ENCODE data around the gene TOR1AIP2. TPM values are rescaled to one million over a fixed set of nuclear protein-coding genes. Genes with fewer than 3 reads are reported as not detected.

TOR1AIP2 gene
- total and polyA plus RNA-seq, 10 of the 15 experiments (the other 5 are each of a cell fraction or from before 2014, with no cell fraction given) = 5.3 to 38.9 (median 15.4) TPM

DNA sequence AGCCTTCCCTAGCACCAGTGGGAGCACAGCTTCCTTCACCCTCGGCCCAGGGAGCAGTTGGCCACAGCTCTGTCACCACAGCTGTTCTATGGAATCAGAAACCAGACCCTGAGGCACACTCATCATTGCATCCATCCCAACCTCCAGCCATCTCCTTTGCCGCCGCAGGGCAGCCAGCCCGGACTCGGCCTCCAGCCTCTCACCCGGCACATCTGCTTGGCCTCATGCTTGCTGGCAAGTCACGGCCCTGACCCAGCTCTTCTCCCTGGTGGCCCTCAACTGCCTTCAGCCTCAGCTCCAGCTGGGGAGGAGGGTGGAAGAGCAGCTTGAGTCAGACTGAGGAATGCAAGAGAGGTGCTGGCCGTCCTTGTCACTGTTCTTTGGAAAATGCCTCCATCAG lies 59.8 kb downstream of the TOR1AIP2 start:
- ATAC-seq (no peak), FAIRE-seq (no peak), DNase-seq (ENCODE audit: low read depth, low spot score) (no peak)
- Histone ChIP-seq H3K79me2 (ENCODE audit: control insufficient read depth, insufficient read depth, low read length) (no peaks in the 10 kb centered on the region), H3K4me1 (ENCODE audit: control insufficient read depth, insufficient read depth, low read length) (peaks cover 10% of the 10 kb centered on the region), H3K9ac (ENCODE audit: control insufficient read depth, insufficient read depth, low read length) (no peak overlapping the region), H3K4me2 (ENCODE audit: control insufficient read depth, insufficient read depth) (no peak overlapping the region), H4K20me1 (ENCODE audit: control insufficient read depth, insufficient read depth) (no peaks in the 10 kb centered on the region), H3K36me3 (ENCODE audit: control insufficient read depth in 2 of 2, insufficient read depth in 2 of 2, low read length in 1 of 2) (no peaks in the 10 kb centered on the region), H3K27me3 (replicated peaks in 1 of 2; ENCODE audit: control insufficient read depth in 2 of 2, insufficient read depth in 2 of 2, low read length in 1 of 2) (peaks cover 2 to 8% of the 10 kb centered on the region in 2 experiments), H3K4me3 (no peak overlapping the region), H2AFZ (ENCODE audit: control insufficient read depth, low read depth, low read length) (no peak overlapping the region), H3K9me3 (replicated peaks; ENCODE audit: control insufficient read depth, insufficient read depth, low read length) (no peaks in the 10 kb centered on the region), H3K27ac (ENCODE audit: control insufficient read depth, insufficient read depth) (no peak overlapping the region)
- ChIA-PET CTCF (interaction anchor here (1.5 to 19.2 kb wide), 3 partner anchors 8 to 362 kb away, joined by 4 to 938 read pairs (median 84); no protein-coding TSS in a partner anchor), SMC1A (ENCODE audit: uncharacterized antibody, unreplicated experiment) (interaction anchor here (1.0 to 2.9 kb wide), 2 partner anchors 7 to 112 kb away, joined by 4 to 16 read pairs; no protein-coding TSS in a partner anchor), POLR2A (no interaction called here), RAD21 (ENCODE audit: unreplicated experiment) (interaction anchor here (1.3 to 2.5 kb wide), 2 partner anchors 8 to 111 kb away, joined by 4 to 8 read pairs; no protein-coding TSS in a partner anchor)
- no peak for TF ChIP-seq ASH2L (IDR thresholded peaks at IDR 0.05; ENCODE audit: borderline replicate concordance, low read depth)
- TF ChIP-seq RAD51 (IDR thresholded peaks at IDR 0.05) = no peak
- no peak for TF ChIP-seq BMI1 (IDR thresholded peaks at IDR 0.05; ENCODE audit: borderline replicate concordance)
- TF ChIP-seq ATF7 (IDR thresholded peaks at IDR 0.05; ENCODE audit: low read depth) = no peak
- TF ChIP-seq, protein P1, sequence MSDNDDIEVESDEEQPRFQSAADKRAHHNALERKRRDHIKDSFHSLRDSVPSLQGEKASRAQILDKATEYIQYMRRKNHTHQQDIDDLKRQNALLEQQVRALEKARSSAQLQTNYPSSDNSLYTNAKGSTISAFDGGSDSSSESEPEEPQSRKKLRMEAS (IDR thresholded peaks at IDR 0.05; ENCODE audit: low read depth, low read length) = no peak
- TF ChIP-seq TCF7 (IDR thresholded peaks at IDR 0.05; ENCODE audit: borderline replicate concordance) = no peak
- no peak for TF ChIP-seq CBX5 (IDR thresholded peaks at IDR 0.05; ENCODE audit: low read depth)
- TF ChIP-seq NBN (IDR thresholded peaks at IDR 0.05) = no peak
- TF ChIP-seq IKZF1 (conservative IDR thresholded peaks at IDR 0.05) = no peak
- TF ChIP-seq, protein P2, sequence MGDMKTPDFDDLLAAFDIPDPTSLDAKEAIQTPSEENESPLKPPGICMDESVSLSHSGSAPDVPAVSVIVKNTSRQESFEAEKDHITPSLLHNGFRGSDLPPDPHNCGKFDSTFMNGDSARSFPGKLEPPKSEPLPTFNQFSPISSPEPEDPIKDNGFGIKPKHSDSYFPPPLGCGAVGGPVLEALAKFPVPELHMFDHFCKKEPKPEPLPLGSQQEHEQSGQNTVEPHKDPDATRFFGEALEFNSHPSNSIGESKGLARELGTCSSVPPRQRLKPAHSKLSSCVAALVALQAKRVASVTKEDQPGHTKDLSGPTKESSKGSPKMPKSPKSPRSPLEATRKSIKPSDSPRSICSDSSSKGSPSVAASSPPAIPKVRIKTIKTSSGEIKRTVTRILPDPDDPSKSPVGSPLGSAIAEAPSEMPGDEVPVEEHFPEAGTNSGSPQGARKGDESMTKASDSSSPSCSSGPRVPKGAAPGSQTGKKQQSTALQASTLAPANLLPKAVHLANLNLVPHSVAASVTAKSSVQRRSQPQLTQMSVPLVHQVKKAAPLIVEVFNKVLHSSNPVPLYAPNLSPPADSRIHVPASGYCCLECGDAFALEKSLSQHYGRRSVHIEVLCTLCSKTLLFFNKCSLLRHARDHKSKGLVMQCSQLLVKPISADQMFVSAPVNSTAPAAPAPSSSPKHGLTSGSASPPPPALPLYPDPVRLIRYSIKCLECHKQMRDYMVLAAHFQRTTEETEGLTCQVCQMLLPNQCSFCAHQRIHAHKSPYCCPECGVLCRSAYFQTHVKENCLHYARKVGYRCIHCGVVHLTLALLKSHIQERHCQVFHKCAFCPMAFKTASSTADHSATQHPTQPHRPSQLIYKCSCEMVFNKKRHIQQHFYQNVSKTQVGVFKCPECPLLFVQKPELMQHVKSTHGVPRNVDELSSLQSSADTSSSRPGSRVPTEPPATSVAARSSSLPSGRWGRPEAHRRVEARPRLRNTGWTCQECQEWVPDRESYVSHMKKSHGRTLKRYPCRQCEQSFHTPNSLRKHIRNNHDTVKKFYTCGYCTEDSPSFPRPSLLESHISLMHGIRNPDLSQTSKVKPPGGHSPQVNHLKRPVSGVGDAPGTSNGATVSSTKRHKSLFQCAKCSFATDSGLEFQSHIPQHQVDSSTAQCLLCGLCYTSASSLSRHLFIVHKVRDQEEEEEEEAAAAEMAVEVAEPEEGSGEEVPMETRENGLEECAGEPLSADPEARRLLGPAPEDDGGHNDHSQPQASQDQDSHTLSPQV (IDR thresholded peaks at IDR 0.05) = no peak
- no peak for TF ChIP-seq BHLHE40 (IDR thresholded peaks at IDR 0.05; ENCODE audit: borderline replicate concordance in 1 of 2, low read depth in 2 of 2, low read length in 1 of 2)
- TF ChIP-seq ZNF207 (IDR thresholded peaks at IDR 0.05; ENCODE audit: borderline replicate concordance) = no peak
- TF ChIP-seq YY1 (IDR thresholded peaks at IDR 0.05; ENCODE audit: low read depth, low read length) = no peak
- intact Hi-C loops (cut with micrococcal nuclease; ENCODE audit: unreplicated experiment) (no loop called here), in situ Hi-C loops (cut with MboI) (loop anchor here (25.0 kb wide), 1 partner anchor 730 kb away; the partner anchor contains the start of gene TOR3A)
- 41% methylated on average over 8 of the region's 8 CpGs for WGBS (ENCODE audit: insufficient coverage, insufficient replicate concordance, low lambda C conversion rate, missing lambda C conversion rate)
- no TSS peak for BruUV-seq (replicated peaks)
